HG02885 (cell line): ENCODE measurements around the gene PPP2R2C.

ENCODE experiments used
- ATAC-seq: cut with Tn5 transposase; IDR thresholded peaks from one replicate; pipeline ENCODE4 v1.9.1; 2021; ENCODE audit warnings: mild to moderate bottlenecking; ENCODE audit not compliant: unreplicated experiment, poor library complexity

The PPP2R2C gene

DNA sequence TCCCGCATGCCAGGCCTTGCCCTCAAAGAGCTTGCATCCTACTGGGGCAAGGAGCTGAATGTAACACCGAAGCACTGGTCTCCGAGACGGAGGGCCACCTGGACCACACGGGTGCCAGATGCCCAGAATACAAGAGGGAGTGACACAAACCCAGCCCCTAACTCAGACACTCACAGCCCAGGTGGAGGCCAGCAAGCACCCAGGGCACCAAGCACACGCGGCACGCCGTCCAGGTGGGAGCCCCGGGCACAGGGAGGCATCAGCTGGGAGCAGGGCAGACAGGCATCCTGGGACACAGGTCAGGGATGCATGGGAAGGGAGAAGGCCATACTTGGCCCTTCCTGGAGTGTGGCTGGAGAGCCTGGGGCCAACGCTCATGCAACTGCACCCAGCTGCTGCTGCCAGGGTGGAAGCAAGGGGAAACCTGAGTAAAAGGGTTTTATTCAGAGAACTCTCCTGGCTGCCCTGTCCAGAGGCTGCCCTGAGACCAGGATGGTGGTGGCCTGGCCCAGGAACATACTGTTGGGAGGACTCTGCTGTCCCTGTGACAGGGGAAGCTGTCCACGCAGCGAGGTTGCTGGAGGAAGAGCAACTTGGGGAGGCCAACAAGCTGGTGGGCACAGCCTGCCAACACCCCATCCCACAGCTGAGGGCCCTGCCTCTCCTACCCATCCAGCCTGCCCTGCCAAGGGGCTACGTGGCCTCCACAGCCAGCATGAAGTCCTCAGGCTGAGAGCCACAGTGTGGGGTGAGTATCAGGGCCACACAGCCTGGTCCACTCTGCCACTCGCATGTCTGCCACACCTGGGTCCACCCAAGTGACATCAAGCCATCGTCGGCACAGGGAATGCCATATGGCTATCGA lies 22.2 kb upstream of the PPP2R2C start:
- ATAC-seq = no peak

GRCh38 chr4:6493658-6494304 lies 21.4 kb upstream of the PPP2R2C start:
- ATAC-seq = no peak

DNA sequence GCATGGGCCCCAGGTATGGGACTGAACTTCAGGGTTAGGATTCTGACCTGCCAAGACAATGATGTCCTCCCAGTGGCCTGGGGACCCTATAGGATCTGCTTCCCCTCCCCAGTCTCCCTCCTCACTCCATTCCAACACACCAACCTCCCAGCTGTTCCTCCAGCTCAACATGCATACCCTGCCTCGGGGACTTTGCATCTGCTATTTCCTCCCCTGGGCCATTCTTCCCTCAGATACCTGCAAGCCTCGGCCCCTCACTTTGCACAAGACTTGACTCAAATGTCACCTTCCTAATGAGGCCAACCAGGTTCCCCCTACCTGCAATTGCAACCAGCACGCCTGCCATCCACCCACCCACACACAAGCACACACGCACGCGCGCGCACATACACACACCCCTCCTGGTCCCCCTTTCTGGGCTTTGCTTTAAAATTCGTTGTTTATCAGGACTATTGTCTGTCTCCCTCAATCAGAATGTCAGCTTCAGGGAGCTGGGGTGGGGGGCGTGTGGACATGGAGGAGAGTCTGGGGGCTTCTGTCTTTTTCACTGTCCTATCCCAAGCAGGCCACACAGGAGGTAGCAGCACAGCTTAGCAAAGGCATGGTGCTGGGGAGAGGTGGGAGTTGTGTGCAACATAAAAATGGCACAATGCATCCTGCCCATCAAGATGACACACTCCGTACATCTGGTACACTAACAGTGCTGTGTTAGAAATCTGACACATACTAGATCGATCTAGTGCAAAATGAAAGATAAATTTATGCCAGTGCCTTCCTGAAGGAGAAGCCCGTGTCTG lies 20.6 kb upstream of the PPP2R2C start:
- no peak for ATAC-seq

- no peak for ATAC-seq
Measured at GRCh38 chr4:6492027-6492590, 19.7 kb upstream of the PPP2R2C start.

GRCh38 chr4:6491235-6491634 lies 18.8 kb upstream of the PPP2R2C start:
- no peak for ATAC-seq

DNA sequence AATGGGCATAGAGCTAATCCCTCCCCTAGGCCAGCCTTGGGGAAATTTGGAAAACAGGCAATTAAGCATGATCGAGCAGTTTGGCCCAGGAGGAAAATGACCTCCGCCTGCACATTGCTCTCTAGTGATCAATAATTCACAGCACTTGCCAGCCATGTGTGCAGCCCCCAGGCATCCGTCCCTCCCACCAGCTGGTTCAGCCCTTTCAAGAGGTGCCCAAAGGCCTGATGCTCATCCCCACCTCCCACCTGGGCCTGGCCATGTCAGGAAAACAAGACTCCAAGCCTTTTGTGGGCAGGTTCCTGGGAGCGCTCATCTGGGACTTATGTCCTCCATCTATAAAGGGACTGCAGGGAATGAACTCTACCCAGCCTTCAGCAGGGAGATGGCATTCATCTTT lies 17.5 kb upstream of the PPP2R2C start:
- ATAC-seq = no peak

DNA sequence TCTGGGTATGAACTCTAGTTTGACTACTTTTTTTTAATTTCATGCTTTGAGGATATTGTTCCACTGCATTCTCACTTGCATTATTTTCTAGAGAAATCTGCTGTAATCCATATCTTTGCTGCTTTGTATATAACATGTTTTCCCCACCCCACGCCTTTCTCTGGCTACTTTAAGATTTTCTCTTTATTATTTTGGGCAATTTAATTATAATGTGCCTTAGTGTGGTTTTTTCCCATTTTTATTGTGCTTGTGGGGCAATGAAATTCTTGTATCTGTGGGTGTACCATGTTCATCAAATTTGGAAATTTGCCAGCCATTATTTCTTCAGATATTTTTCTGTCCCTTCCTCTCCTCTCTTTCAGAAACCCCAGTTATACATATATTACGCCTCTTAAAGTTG lies 15.1 kb upstream of the PPP2R2C start:
- ATAC-seq = no peak

GRCh38 chr4:6480534-6481088 lies 8.2 kb upstream of the PPP2R2C start:
- no peak for ATAC-seq

DNA sequence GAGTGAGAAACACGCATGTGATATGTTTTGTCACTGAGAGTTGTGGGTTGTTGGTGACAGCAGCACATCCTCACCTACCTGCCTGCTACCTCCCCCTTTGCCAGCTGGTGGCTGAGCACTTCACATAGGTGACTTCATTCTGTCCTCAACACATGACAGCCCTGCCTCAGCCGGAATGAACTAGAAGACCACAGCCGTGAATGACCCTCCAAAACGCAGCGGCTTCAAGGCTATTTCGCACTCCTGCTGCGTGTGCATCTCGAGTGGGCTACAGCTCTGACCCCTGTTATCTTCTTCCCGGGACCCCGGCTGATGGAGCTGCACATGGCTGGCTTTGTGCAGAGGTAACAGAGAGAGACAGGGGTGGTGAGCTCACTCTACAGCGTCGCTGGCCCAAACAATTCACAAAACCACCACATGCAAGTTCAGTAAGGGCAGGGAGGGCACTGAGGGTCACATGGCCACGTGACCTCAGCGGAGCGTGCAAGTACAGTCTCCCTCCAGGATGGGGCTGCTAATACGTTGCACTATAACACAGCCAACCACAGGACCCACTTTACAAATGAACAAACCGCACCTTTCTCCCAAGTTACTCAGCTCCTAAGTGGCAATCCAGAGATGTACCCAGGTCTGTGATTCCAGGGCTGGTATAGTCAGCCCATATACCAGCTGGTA lies 6.3 kb upstream of the PPP2R2C start:
- no peak for ATAC-seq

GRCh38 chr4:6476893-6477292 lies 4.5 kb upstream of the PPP2R2C start:
- no peak for ATAC-seq

GRCh38 chr4:6475492-6476020 lies 3.1 kb upstream of the PPP2R2C start:
- ATAC-seq = no peak

DNA sequence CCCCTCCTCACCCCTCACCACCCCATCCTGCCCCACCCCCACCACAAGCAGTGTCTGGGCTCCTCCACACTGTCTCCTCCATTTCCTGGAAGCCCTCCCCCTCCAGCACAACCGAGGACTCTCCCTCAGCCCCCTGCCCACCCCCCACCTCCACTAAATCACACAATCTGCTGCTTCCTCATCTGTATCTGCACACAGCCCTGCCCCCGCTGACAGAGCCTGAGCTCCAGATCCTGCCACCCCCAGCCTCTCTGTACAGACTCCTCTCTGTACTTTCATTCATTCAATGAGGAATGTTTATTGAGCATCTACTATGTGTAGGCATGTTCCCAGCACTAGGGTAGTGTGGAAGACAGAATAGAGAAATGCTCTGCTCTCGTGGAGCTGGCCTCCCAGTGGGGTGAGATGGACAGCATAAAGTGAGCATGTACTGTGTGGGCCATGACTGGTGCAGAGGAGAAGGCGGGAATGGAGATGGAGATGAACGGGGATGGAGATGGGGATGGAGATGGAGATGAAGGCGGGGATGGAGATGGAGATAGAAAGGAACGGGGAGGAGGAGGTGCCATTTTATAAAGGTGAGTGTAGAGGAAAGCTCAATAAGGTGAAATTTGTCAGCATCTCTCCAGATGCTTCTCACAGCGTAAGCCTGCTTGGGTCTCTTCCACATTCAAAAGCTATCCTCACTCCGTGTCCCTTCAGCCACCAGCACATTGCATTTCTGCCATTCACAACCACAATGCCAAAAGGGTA lies 2.5 kb upstream of the PPP2R2C start:
- no peak for ATAC-seq

GRCh38 chr4:6474053-6474568 lies 1.7 kb upstream of the PPP2R2C start:
- no peak for ATAC-seq

GRCh38 chr4:6473264-6474052 lies 1.0 kb upstream of the PPP2R2C start:
- no peak for ATAC-seq

- ATAC-seq = no peak
Measured at GRCh38 chr4:6472008-6472386, 417 bp downstream of the PPP2R2C start.

DNA sequence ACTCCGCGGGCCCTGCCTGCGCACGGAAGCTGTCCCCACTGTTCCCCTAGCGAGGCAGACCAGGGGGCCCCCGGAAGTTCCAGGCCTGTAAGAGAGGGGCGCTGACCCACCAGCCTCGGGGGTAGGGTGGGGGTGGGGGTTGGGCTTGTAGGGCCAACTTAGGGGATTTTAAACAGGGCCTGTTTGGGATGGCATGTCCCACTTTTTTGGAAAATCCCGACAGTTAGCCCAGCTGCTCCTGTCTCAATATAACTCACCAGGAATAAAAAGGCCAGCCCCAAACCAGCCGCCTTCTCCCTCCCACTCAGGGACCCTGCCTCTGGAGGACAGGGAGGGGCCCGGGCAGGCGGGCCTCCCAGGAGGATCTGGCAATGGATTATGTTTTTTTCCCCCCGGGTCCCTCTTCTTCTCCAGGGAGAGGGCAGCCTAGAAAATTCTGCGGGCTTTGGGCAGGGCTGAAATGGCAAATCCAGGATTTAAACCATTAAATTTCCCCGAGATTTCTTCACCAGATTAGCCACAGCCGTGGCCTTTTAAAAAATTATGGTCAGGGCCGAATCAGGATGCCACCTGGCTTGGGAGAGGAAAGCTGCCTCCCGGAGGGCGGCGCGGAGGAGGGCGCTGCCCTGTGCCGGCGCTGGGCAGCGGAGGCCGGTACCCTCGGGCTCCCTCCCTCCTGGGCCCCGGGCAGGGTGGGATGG lies 957 bp downstream of the PPP2R2C start:
- ATAC-seq = no peak

- ATAC-seq = no peak
Measured at GRCh38 chr4:6470502-6471306, 1.7 kb downstream of the PPP2R2C start.
